DOHH2 (cell line): ENCODE measurements around the gene DIP2B.

Experiments used
- CTCF ChIP-seq: fragments of 200-600 bp; sonication (generic); IDR thresholded peaks from one replicate; pipeline ENCODE4 v1.5.1; 2014; ENCODE audit warnings: antibody characterized with exemption, mild to moderate bottlenecking, low read depth, low read length; ENCODE audit not compliant: poor library complexity, severe bottlenecking
- EZH2phosphoT487 ChIP-seq: fragments of 200-600 bp; sonication (generic); IDR thresholded peaks from 2 replicates; pipeline ENCODE4 v1.6.1; 2017; ENCODE audit warnings: borderline replicate concordance, mild to moderate bottlenecking, antibody characterized with exemption, low read length, moderate library complexity, mixed read lengths

- no peak for TF ChIP-seq EZH2phosphoT487
- TF ChIP-seq CTCF: no peak
Measured at GRCh38 chr12:50536831-50537537, 32.2 kb downstream of the DIP2B start.
